ENCODE measurements around the gene PPFIBP2.

DNA sequence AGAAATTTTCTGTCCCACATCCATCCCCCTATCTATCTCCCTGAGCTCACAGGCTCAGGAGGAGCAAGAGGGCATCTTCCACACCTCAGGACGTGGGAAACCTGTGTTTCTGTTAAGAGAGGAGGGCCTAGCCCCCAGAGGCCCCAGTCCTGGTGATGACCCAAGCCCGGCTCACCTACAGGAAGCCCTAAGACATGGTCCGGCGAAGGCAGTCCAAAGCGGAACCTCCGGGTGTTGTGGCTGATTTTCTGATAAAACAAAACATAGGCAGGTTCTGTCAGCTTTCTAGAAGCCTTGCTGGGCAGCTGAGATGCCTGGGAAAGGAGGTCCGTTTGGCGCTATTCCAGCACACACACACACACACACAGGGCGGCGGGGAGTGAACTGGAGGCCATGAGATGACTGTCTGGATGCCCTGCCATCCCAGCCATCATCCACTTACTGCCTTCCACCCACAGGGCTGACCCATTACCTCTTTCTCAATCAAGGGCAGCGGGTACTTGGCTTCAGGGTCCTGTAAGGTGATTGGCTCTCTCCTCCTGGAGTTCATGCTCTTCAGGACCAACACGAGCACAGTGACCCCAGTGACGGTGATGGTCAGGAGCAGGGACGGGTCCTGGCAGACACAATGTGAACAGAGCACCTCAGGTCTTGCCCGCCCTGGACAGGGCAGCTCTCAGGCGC lies 158.6 kb downstream of the PPFIBP2 start:
- no peak for TF ChIP-seq CTCF (IDR thresholded peaks at IDR 0.05 in 2 of 3, conservative IDR thresholded peaks at IDR 0.05 in 1 of 3; ENCODE audit: borderline replicate concordance in 1 of 3, insufficient read depth in 1 of 3, low read depth in 2 of 3, low read length in 2 of 3)
- no peak for TF ChIP-seq POLR2AphosphoS5 (IDR thresholded peaks at IDR 0.05; ENCODE audit: low read depth, low read length)
- TF ChIP-seq RAD21 (IDR thresholded peaks at IDR 0.05; ENCODE audit: low read depth), result no peak
- no peak for TF ChIP-seq JUND (IDR thresholded peaks at IDR 0.05)
- TF ChIP-seq, protein P1, sequence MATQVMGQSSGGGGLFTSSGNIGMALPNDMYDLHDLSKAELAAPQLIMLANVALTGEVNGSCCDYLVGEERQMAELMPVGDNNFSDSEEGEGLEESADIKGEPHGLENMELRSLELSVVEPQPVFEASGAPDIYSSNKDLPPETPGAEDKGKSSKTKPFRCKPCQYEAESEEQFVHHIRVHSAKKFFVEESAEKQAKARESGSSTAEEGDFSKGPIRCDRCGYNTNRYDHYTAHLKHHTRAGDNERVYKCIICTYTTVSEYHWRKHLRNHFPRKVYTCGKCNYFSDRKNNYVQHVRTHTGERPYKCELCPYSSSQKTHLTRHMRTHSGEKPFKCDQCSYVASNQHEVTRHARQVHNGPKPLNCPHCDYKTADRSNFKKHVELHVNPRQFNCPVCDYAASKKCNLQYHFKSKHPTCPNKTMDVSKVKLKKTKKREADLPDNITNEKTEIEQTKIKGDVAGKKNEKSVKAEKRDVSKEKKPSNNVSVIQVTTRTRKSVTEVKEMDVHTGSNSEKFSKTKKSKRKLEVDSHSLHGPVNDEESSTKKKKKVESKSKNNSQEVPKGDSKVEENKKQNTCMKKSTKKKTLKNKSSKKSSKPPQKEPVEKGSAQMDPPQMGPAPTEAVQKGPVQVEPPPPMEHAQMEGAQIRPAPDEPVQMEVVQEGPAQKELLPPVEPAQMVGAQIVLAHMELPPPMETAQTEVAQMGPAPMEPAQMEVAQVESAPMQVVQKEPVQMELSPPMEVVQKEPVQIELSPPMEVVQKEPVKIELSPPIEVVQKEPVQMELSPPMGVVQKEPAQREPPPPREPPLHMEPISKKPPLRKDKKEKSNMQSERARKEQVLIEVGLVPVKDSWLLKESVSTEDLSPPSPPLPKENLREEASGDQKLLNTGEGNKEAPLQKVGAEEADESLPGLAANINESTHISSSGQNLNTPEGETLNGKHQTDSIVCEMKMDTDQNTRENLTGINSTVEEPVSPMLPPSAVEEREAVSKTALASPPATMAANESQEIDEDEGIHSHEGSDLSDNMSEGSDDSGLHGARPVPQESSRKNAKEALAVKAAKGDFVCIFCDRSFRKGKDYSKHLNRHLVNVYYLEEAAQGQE (IDR thresholded peaks at IDR 0.05; ENCODE audit: low read depth), result no peak
- TF ChIP-seq CBX3 (IDR thresholded peaks at IDR 0.05; ENCODE audit: low read depth), result no peak
- TF ChIP-seq EZH2 (IDR thresholded peaks at IDR 0.05), result no peak
- TF ChIP-seq TCF7L2 (IDR thresholded peaks at IDR 0.05; ENCODE audit: borderline replicate concordance, extremely low read depth, insufficient read depth, insufficient read length), result no peak
- TF ChIP-seq SP1 (IDR thresholded peaks at IDR 0.05; ENCODE audit: low read depth), result no peak
- TF ChIP-seq POLR2A (IDR thresholded peaks at IDR 0.05; ENCODE audit: borderline replicate concordance, extremely low read depth, insufficient read depth, insufficient read length), result no peak
- TF ChIP-seq EZH2phosphoT487 (IDR thresholded peaks at IDR 0.05; ENCODE audit: borderline replicate concordance), result no peak
- no peak for TF ChIP-seq FOSL1 (IDR thresholded peaks at IDR 0.05; ENCODE audit: low read depth)
- TF ChIP-seq MAX (IDR thresholded peaks at IDR 0.05), result no peak

Measured in HCT116 (cell line).